H1 (cell line): ENCODE measurements around the gene MRI1. TPM values are rescaled to one million over a fixed set of nuclear protein-coding genes. Genes with fewer than 3 reads are reported as not detected.

Experiments used
- CTCF ChIA-PET: fragments of 300-600 bp; sonication (Branson Sonifier 250); formaldehyde crosslinking; loops from one replicate; lab custom pipeline; 2021; ENCODE audit not compliant: partially characterized antibody; lab: Charles Lee
- POLR2A ChIA-PET: fragments of 300-600 bp; sonication (Branson Sonifier 250); formaldehyde crosslinking; loops from one replicate; lab custom pipeline; 2021; ENCODE audit warnings: inconsistent platforms; ENCODE audit not compliant: partially characterized antibody; lab: Charles Lee
- DNase-seq, 2 experiments: peaks; one replicate each; pipeline versions ENCODE4 v3.0.0 to v3.0.0-alpha.2; 2010 to 2022; ENCODE audit warnings: low spot score in 2 of 2, low read depth in 1 of 2, mixed read lengths in 1 of 2
- FAIRE-seq: peaks from 2 replicates; lab custom pipeline; 2011; peaks lifted over from hg19 to GRCh38; lab: Jason Lieb, UNC
- H2AFZ ChIP-seq: 2 replicates; pipeline ENCODE4 v1.8.1; 2012; ENCODE audit warnings: low read length, inconsistent platforms
- H2AK5ac ChIP-seq: 2 replicates; pipeline ENCODE4 v1.6.1; 2013; ENCODE audit warnings: low read depth, low read length
- H2BK120ac ChIP-seq: replicated peaks from 2 replicates; pipeline ENCODE3; 2013; ENCODE audit warnings: low read depth, low read length, inconsistent platforms
- H2BK12ac ChIP-seq: 2 replicates; pipeline ENCODE4 v1.6.1; 2013; ENCODE audit warnings: low read depth, low read length
- H2BK15ac ChIP-seq: 2 replicates; pipeline ENCODE4 v1.6.1; 2013; ENCODE audit warnings: low read length
- H2BK20ac ChIP-seq: 2 replicates; pipeline ENCODE4 v1.6.1; 2013; ENCODE audit warnings: low read length
- H2BK5ac ChIP-seq: 2 replicates; pipeline ENCODE4 v1.6.1; 2013; ENCODE audit warnings: low read depth, low read length
- H3K14ac ChIP-seq: 2 replicates; pipeline ENCODE4 v1.6.1; 2013; ENCODE audit warnings: inconsistent platforms; ENCODE audit not compliant: insufficient read length
- H3K18ac ChIP-seq: 2 replicates; pipeline ENCODE4 v1.6.1; 2013; ENCODE audit warnings: low read length; ENCODE audit errors: extremely low read depth
- H3K23ac ChIP-seq: 2 replicates; pipeline ENCODE4 v1.6.1; 2013; ENCODE audit warnings: inconsistent platforms; ENCODE audit not compliant: insufficient read length
- H3K23me2 ChIP-seq: 2 replicates; pipeline ENCODE4 v1.6.1; 2013; ENCODE audit warnings: low read depth, low read length
- H3K27ac ChIP-seq: 2 replicates; pipeline ENCODE4 v1.6.1; 2011; ENCODE audit warnings: low read depth, low read length, inconsistent platforms
- H3K27me3 ChIP-seq, 4 experiments: replicated peaks in 1 of 4; 1 replicate in 1 of 4; 2 replicates in 3 of 4; pipeline versions ENCODE4 v1.6.1 to v1.8.1; 2011 to 2013; ENCODE audit warnings: low read length in 3 of 4, mild to moderate bottlenecking in 3 of 4, inconsistent platforms in 2 of 4, mixed read lengths in 2 of 4, moderate library complexity in 1 of 4; ENCODE audit not compliant: control insufficient read depth in 3 of 4, insufficient read depth in 3 of 4; ENCODE audit errors: extremely low read depth in 1 of 4
- H3K36me3 ChIP-seq, 4 experiments: 2 replicates each; pipeline versions ENCODE4 v1.6.1 to v1.8.1; 2011 to 2013; ENCODE audit warnings: mild to moderate bottlenecking in 4 of 4, low read length in 3 of 4, moderate library complexity in 2 of 4, control low read depth in 1 of 4, inconsistent platforms in 1 of 4; ENCODE audit not compliant: insufficient read depth in 4 of 4, control insufficient read depth in 2 of 4
- H3K4ac ChIP-seq: replicated peaks from 2 replicates; pipeline ENCODE3; 2013; ENCODE audit warnings: low read length, low read depth, mixed read lengths, inconsistent platforms; ENCODE audit not compliant: insufficient read length
- H3K4me1 ChIP-seq, 4 experiments: replicated peaks in 1 of 4; 1 replicate in 1 of 4; 2 replicates in 3 of 4; pipeline versions ENCODE4 v1.6.1 to v1.8.1; 2011 to 2013; ENCODE audit warnings: low read length in 3 of 4, inconsistent platforms in 2 of 4, mixed read lengths in 1 of 4; ENCODE audit not compliant: insufficient read depth in 4 of 4, control insufficient read depth in 3 of 4
- H3K4me2 ChIP-seq, 2 experiments: 2 replicates each; pipeline versions ENCODE4 v1.6.1 to v1.8.1; 2011 to 2013; ENCODE audit warnings: low read depth in 2 of 2, low read length in 2 of 2, control low read depth in 1 of 2, inconsistent platforms in 1 of 2, mild to moderate bottlenecking in 1 of 2; ENCODE audit not compliant: insufficient read depth in 1 of 2
- H3K4me3 ChIP-seq, 4 experiments: fragments of 200-600, 300-600 bp in 1 of 4; sonication (generic), shearing (Covaris generic), sonication (Bioruptor Twin) in 1 of 4; 2 replicates each; pipeline versions ENCODE4 v1.5.1 to v1.8.1; 2011 to 2016; ENCODE audit warnings: low read length in 4 of 4, low read depth in 3 of 4, control low read depth in 2 of 4, inconsistent platforms in 2 of 4, mild to moderate bottlenecking in 2 of 4, mixed read lengths in 1 of 4, moderate library complexity in 1 of 4; ENCODE audit not compliant: insufficient read depth in 2 of 4; ENCODE audit errors: extremely low read depth in 1 of 4
- H3K56ac ChIP-seq: replicated peaks from 2 replicates; pipeline ENCODE3; 2013; ENCODE audit warnings: low read depth, mild to moderate bottlenecking, mixed read lengths, low read length, inconsistent platforms; ENCODE audit not compliant: insufficient read length
- H3K79me1 ChIP-seq: 2 replicates; pipeline ENCODE4 v1.6.1; 2013; ENCODE audit warnings: low read depth, low read length, control low read depth
- H3K79me2 ChIP-seq, 2 experiments: 2 replicates each; pipeline versions ENCODE4 v1.6.1 to v1.8.1; 2012 to 2013; ENCODE audit warnings: low read length in 2 of 2, mild to moderate bottlenecking in 2 of 2, inconsistent platforms in 1 of 2; ENCODE audit not compliant: insufficient read depth in 2 of 2, control insufficient read depth in 1 of 2
- H3K9ac ChIP-seq, 4 experiments: replicated peaks in 1 of 4; 1 replicate in 1 of 4; 2 replicates in 3 of 4; pipeline versions ENCODE4 v1.6.1 to v1.8.1; 2011 to 2013; ENCODE audit warnings: low read depth in 3 of 4, low read length in 3 of 4, control low read depth in 2 of 4, mild to moderate bottlenecking in 2 of 4, moderate library complexity in 2 of 4, inconsistent platforms in 1 of 4; ENCODE audit errors: extremely low read depth in 1 of 4
- H3K9me3 ChIP-seq, 2 experiments: 2 replicates each; pipeline versions ENCODE4 v1.6.1 to v1.8.1; 2012 to 2013; ENCODE audit warnings: mild to moderate bottlenecking in 2 of 2, moderate library complexity in 2 of 2, control low read depth in 1 of 2, inconsistent platforms in 1 of 2, low read depth in 1 of 2, low read length in 1 of 2, mixed read lengths in 1 of 2; ENCODE audit not compliant: insufficient read depth in 2 of 2
- H4K20me1 ChIP-seq, 2 experiments: replicated peaks in 1 of 2; 2 replicates each; pipeline versions ENCODE3 to v1.8.1; 2011 to 2013; ENCODE audit warnings: inconsistent platforms in 2 of 2, low read length in 2 of 2, mild to moderate bottlenecking in 1 of 2; ENCODE audit not compliant: insufficient read depth in 2 of 2, control insufficient read depth in 1 of 2
- H4K5ac ChIP-seq: 2 replicates; pipeline ENCODE4 v1.6.1; 2013; ENCODE audit warnings: low read length, low read depth, mixed read lengths, inconsistent platforms; ENCODE audit not compliant: insufficient read length
- H4K8ac ChIP-seq: 2 replicates; pipeline ENCODE4 v1.8.0; 2013; ENCODE audit warnings: mild to moderate bottlenecking, moderate library complexity, low read length, inconsistent platforms; ENCODE audit not compliant: insufficient read depth; ENCODE audit errors: extremely low read depth
- H4K91ac ChIP-seq: replicated peaks from 2 replicates; pipeline ENCODE3; 2013; ENCODE audit warnings: low read length, mixed read lengths, inconsistent platforms; ENCODE audit not compliant: insufficient read length
- CEBPB ChIP-seq: IDR thresholded peaks from 2 replicates; pipeline ENCODE4 v1.6.1; 2012; ENCODE audit warnings: low read depth, low read length
- HDAC2 ChIP-seq, 2 experiments: fragments of 300-600 bp in 1 of 2; sonication (generic) in 1 of 2; IDR thresholded peaks; 2 replicates each; pipeline ENCODE4 v1.6.1; 2011 to 2012; ENCODE audit warnings: low read depth in 2 of 2, low read length in 2 of 2, mild to moderate bottlenecking in 2 of 2, moderate library complexity in 2 of 2, borderline replicate concordance in 1 of 2, inconsistent platforms in 1 of 2
- RNF2 ChIP-seq: fragments of 200-900, 300-1000 bp; sonication (generic); IDR thresholded peaks from 2 replicates; pipeline ENCODE4 v1.7.1; 2016; ENCODE audit warnings: borderline replicate concordance, low read depth, mild to moderate bottlenecking, antibody characterized with exemption, low read length; ENCODE audit not compliant: poor library complexity, severe bottlenecking; ENCODE audit errors: missing control alignments
- SIN3A ChIP-seq, 2 experiments: IDR thresholded peaks in 1 of 2; conservative IDR thresholded peaks in 1 of 2; 2 replicates each; pipeline ENCODE4 v1.6.1; 2011 to 2012; ENCODE audit warnings: low read length in 2 of 2, improper control_type of control experiment in 1 of 2, low read depth in 1 of 2, mild to moderate bottlenecking in 1 of 2
- WGBS, 2 experiments: shearing (Covaris generic) in 1 of 2; methylation state at CpG; one replicate each; pipeline versions ENCODE4 v1.1.6 to v1.1.7; 2013 to 2015; ENCODE audit warnings: low lambda C conversion rate in 2 of 2, mixed read lengths in 2 of 2, inconsistent platforms in 1 of 2, low coverage in 1 of 2, missing lambda C conversion rate in 1 of 2; ENCODE audit not compliant: insufficient replicate concordance in 2 of 2, insufficient coverage in 1 of 2, insufficient read length in 1 of 2; ENCODE audit errors: extremely low coverage in 1 of 2, missing lambda C conversion rate in 1 of 2; 5-methylcytosine and 5-hydroxymethylcytosine counted together
- polyA plus RNA-seq, 7 experiments: library from polyadenylated mRNA; depleted of rRNA in 3 of 7; stranded (reverse) in 5 of 7; unstranded in 2 of 7; fragments of >200 nt in 5 of 7; fragments of 200-250 nt in 2 of 7; gene quantifications; 1 replicate in 5 of 7; 2 replicates in 1 of 7; 4 replicates in 1 of 7; pipeline versions ENCODE4 v1.2.1 to v1.2.3, GENCODE V29; 2011 to 2013; ENCODE audit warnings: missing spikeins in 2 of 7, mixed read lengths in 2 of 7
- total RNA-seq: library from RNA; stranded (reverse); fragmentation: NEBNext Ultra II Directional; extraction: Animal tissue kit (Norgen Biotek cat#: 25700); gene quantifications from 2 replicates; pipeline ENCODE4 v1.2.1, GENCODE V29; 2021

The MRI1 gene
- total and polyA plus RNA-seq, 2 of the 8 experiments (the other 6 are each of a cell fraction or from before 2014, with no cell fraction given) = 24.5 to 29.5 TPM

GRCh38 chr19:13797870-13798269, 33.5 kb downstream of the MRI1 start:
- 96% methylated on average over 7 of the region's 7 CpGs; no CpG with 5 or more reads in 1 of the 2 experiments for WGBS, 2 experiments

More at GRCh38 chr19:13797870-13798269, 33.5 kb downstream of the MRI1 start:
- peaks cover 5% of the 10 kb centered on the region; the same call in 1 of the 2 replicates for H3K79me1 ChIP-seq
- CTCF ChIA-PET = interaction anchor here (0.6 to 5.5 kb wide), 16 partner anchors 10 to 317 kb away, joined by 3 to 42 read pairs (median 4); partner anchors contain the start of genes C19orf53, IL27RA and MISP3
- H3K56ac ChIP-seq = no peak overlapping the region
- H2BK120ac ChIP-seq = no peak overlapping the region
- peaks cover 3 to 9% (median 3%) of the 10 kb centered on the region in 4 experiments; a peak in 4 of 8 replicates for H3K36me3 ChIP-seq
- H4K20me1 ChIP-seq = peaks cover 0 to 3% of the 10 kb centered on the region in 2 experiments
- no peak overlapping the region for H4K91ac ChIP-seq
- H4K5ac ChIP-seq = no peak overlapping the region
- H3K4me2 ChIP-seq = no peak overlapping the region
- no peak for DNase-seq
- TF ChIP-seq HDAC2 (IDR thresholded peaks at IDR 0.05; ENCODE audit: borderline replicate concordance in 1 of 2, low read depth in 2 of 2, low read length in 2 of 2) (no peak), CEBPB (peak; percentile 96), SIN3A (conservative IDR thresholded peaks at IDR 0.05 in 1 of 2, IDR thresholded peaks at IDR 0.05 in 1 of 2; ENCODE audit: low read depth in 1 of 2, low read length in 2 of 2) (no peak), RNF2 (no peak)
- H3K9me3 ChIP-seq = no peaks in the 10 kb centered on the region
- H2AK5ac ChIP-seq = no peak overlapping the region
- H3K23ac ChIP-seq = no peak overlapping the region
- H2BK5ac ChIP-seq = no peak overlapping the region
- POLR2A ChIA-PET = interaction anchor here (1.4 to 6.7 kb wide), 10 partner anchors 10 to 66 kb away, joined by 3 to 60 read pairs (median 12); partner anchors contain the start of gene C19orf53
- H2BK12ac ChIP-seq = no peak overlapping the region
- no peak overlapping the region for H3K14ac ChIP-seq
- no peak overlapping the region for H3K4ac ChIP-seq
- FAIRE-seq = no peak
- no peak overlapping the region for H3K4me3 ChIP-seq
- no peak overlapping the region for H3K27ac ChIP-seq
- peaks cover 8% of the 10 kb centered on the region; the same call in 1 of the 2 replicates for H3K23me2 ChIP-seq
- H2BK20ac ChIP-seq = no peak overlapping the region
- H3K9ac ChIP-seq = no peak overlapping the region
- H3K79me2 ChIP-seq = peaks cover 0 to 12% of the 10 kb centered on the region in 2 experiments; a peak in 1 of 4 replicates
- no peak overlapping the region for H4K8ac ChIP-seq
- no peak overlapping the region for H2AFZ ChIP-seq
- H3K18ac ChIP-seq = no peak overlapping the region
- H2BK15ac ChIP-seq = no peak overlapping the region
- no peaks in the 10 kb centered on the region for H3K27me3 ChIP-seq
- peaks cover 0 to 7% (median 4%) of the 10 kb centered on the region in 4 experiments; a peak in 4 of 7 replicates for H3K4me1 ChIP-seq
